Endothelial cell of umbilical vein (primary cell): ENCODE results near the gene ZSCAN2. TPM values are rescaled to one million over a fixed set of nuclear protein-coding genes. Genes with fewer than 3 reads are reported as not detected.

Experiments used
- BruUV-seq: library from RNA; stranded (reverse); fragments of 400-500 nt; replicated peaks from 2 replicates; lab custom pipeline; 2021; lab: Mats Ljungman, UMichigan
- CTCF ChIA-PET: fragments of 300-600, 350-600 bp; sonication (Branson Sonifier 250); formaldehyde crosslinking; loops from one replicate; lab custom pipeline; 2021; ENCODE audit warnings: antibody characterized with exemption, inconsistent platforms; lab: Charles Lee
- POLR2A ChIA-PET: fragments of 300-600, 350-600 bp; sonication (Branson Sonifier 250); formaldehyde crosslinking; loops from one replicate; lab custom pipeline; 2021; ENCODE audit warnings: antibody characterized with exemption, inconsistent platforms; lab: Charles Lee
- DNase-seq: peaks from one replicate; pipeline ENCODE4 v3.0.0-alpha.2; 2011; ENCODE audit warnings: low read depth, low spot score
- FAIRE-seq: peaks from 2 replicates; lab custom pipeline; 2011; peaks lifted over from hg19 to GRCh38; lab: Jason Lieb, UNC
- H2AFZ ChIP-seq: 2 replicates; pipeline ENCODE4 v1.6.0; 2012; ENCODE audit warnings: low read depth, low read length, control low read depth, inconsistent platforms
- H3K27ac ChIP-seq: 2 replicates; pipeline ENCODE4 v1.5.1; 2011; ENCODE audit warnings: low read depth, mild to moderate bottlenecking, control low read depth, low read length, moderate library complexity; ENCODE audit not compliant: insufficient read depth
- H3K27me3 ChIP-seq, 2 experiments: 2 replicates each; pipeline versions ENCODE4 v1.6.0 to v1.6.1; 2011; ENCODE audit warnings: low read length in 2 of 2, mixed read lengths in 1 of 2; ENCODE audit not compliant: control insufficient read depth in 2 of 2, insufficient read depth in 2 of 2
- H3K36me3 ChIP-seq, 2 experiments: 2 replicates in 1 of 2; 3 replicates in 1 of 2; pipeline ENCODE4 v1.5.1; 2011; ENCODE audit warnings: low read length in 2 of 2, mild to moderate bottlenecking in 1 of 2, moderate library complexity in 1 of 2; ENCODE audit not compliant: control insufficient read depth in 2 of 2, insufficient read depth in 2 of 2; ENCODE audit errors: extremely low read depth in 1 of 2
- H3K4me1 ChIP-seq: 3 replicates; pipeline ENCODE4 v1.5.1; 2011; ENCODE audit warnings: mild to moderate bottlenecking, low read length; ENCODE audit not compliant: control insufficient read depth, insufficient read depth; ENCODE audit errors: extremely low read depth
- H3K4me2 ChIP-seq: 2 replicates; pipeline ENCODE4 v1.6.1; 2011; ENCODE audit warnings: low read length, control low read depth, mixed read lengths; ENCODE audit not compliant: insufficient read depth
- H3K4me3 ChIP-seq, 3 experiments: fragments of 200-600 bp in 1 of 3; sonication (generic), shearing (Covaris generic) in 1 of 3; replicated peaks in 1 of 3; 2 replicates each; pipeline ENCODE4 v1.5.1; 2011 to 2016; ENCODE audit warnings: control low read depth in 3 of 3, low read length in 3 of 3, mild to moderate bottlenecking in 2 of 3, inconsistent platforms in 1 of 3, low read depth in 1 of 3, moderate library complexity in 1 of 3; ENCODE audit not compliant: insufficient read depth in 1 of 3
- H3K79me2 ChIP-seq: 2 replicates; pipeline ENCODE4 v1.6.0; 2012; ENCODE audit warnings: low read length, inconsistent platforms; ENCODE audit not compliant: control insufficient read depth, insufficient read depth
- H3K9ac ChIP-seq: replicated peaks from 2 replicates; pipeline ENCODE3; 2011; ENCODE audit warnings: low read length, control low read depth; ENCODE audit not compliant: insufficient read depth; ENCODE audit errors: extremely low read depth
- H3K9me1 ChIP-seq: replicated peaks from 3 replicates; pipeline ENCODE4 v1.6.0; 2011; ENCODE audit warnings: mild to moderate bottlenecking, low read length; ENCODE audit not compliant: control insufficient read depth, insufficient read depth; ENCODE audit errors: extremely low read depth
- H3K9me3 ChIP-seq: replicated peaks from 2 replicates; pipeline ENCODE4 v1.5.1; 2012; ENCODE audit warnings: low read length, inconsistent platforms; ENCODE audit not compliant: control insufficient read depth, insufficient read depth
- H4K20me1 ChIP-seq: replicated peaks from 2 replicates; pipeline ENCODE3; 2011; ENCODE audit warnings: mild to moderate bottlenecking, low read length; ENCODE audit not compliant: control insufficient read depth, insufficient read depth; ENCODE audit errors: extremely low read depth
- CTCF ChIP-seq, 2 donors: IDR thresholded peaks; 1 replicate in 1 of 2; 2 replicates in 1 of 2; pipeline ENCODE4 v1.5.1; 2011; ENCODE audit warnings: low read length in 2 of 2, mild to moderate bottlenecking in 2 of 2, moderate library complexity in 2 of 2, control low read depth in 1 of 2, inconsistent platforms in 1 of 2, low read depth in 1 of 2; ENCODE audit not compliant: insufficient read depth in 1 of 2; ENCODE audit errors: extremely low read depth in 1 of 2
- EZH2 ChIP-seq: IDR thresholded peaks from 2 replicates; pipeline ENCODE4 v1.6.1; 2012; ENCODE audit warnings: borderline replicate concordance, low read depth, mild to moderate bottlenecking, moderate library complexity, low read length, inconsistent platforms; ENCODE audit not compliant: severe bottlenecking
- FOS ChIP-seq: IDR thresholded peaks from 2 replicates; pipeline ENCODE4 v1.6.1; 2011; ENCODE audit warnings: mild to moderate bottlenecking, low read length, moderate library complexity, borderline replicate concordance; ENCODE audit not compliant: insufficient read depth
- GATA2 ChIP-seq: IDR thresholded peaks from 2 replicates; pipeline ENCODE4 v1.7.0; 2011; ENCODE audit warnings: low read depth, mild to moderate bottlenecking, moderate library complexity, mixed read lengths, low read length; ENCODE audit not compliant: insufficient read length, insufficient read depth
- JUN ChIP-seq: IDR thresholded peaks from 2 replicates; pipeline ENCODE4 v1.6.1; 2011; ENCODE audit warnings: borderline replicate concordance, low read depth; ENCODE audit not compliant: insufficient read length, insufficient read depth
- MAX ChIP-seq: IDR thresholded peaks from 2 replicates; pipeline ENCODE4 v1.6.1; 2011; ENCODE audit not compliant: insufficient read depth, insufficient read length
- MYC ChIP-seq: IDR thresholded peaks from one replicate; pipeline ENCODE4 v1.6.1; 2011; ENCODE audit warnings: mild to moderate bottlenecking, low read depth, low read length
- POLR2A ChIP-seq: IDR thresholded peaks from 2 replicates; pipeline ENCODE4 v1.6.1; 2012; ENCODE audit warnings: low read depth, mild to moderate bottlenecking, control low read depth, low read length
- POLR2AphosphoS5 ChIP-seq: IDR thresholded peaks from 2 replicates; pipeline ENCODE4 v1.6.1; 2012; ENCODE audit warnings: low read depth, mild to moderate bottlenecking, control low read depth, low read length, moderate library complexity; ENCODE audit not compliant: insufficient read depth
- dilution Hi-C: fragments of 300-500 bp; cut with MboI; formaldehyde crosslinking; loops from one replicate; pipeline ENCODE4 v1.15.0; 2019; ENCODE audit warnings: low sequenced_read_pairs; ENCODE audit not compliant: extremely low pct_ligation_motif_present
- intact Hi-C: fragments of 100-400 bp; cut with micrococcal nuclease; formaldehyde crosslinking; loops from one replicate; pipeline ENCODE4 v1.10.0; 2022
- polyA plus RNA-seq, 4 experiments: library from polyadenylated mRNA; depleted of rRNA in 3 of 4; stranded (reverse) in 3 of 4; unstranded in 1 of 4; fragments of >200 nt; gene quantifications; 2 replicates each; pipeline versions ENCODE4 v1.2.1 to v1.2.3, GENCODE V29; 2011 to 2012; ENCODE audit warnings: missing spikeins in 1 of 4
- total RNA-seq: library from RNA; stranded (reverse); gene quantifications from 2 replicates; pipeline ENCODE4 v1.2.3, GENCODE V29; 2021

Gene ZSCAN2
- total and polyA plus RNA-seq, 2 donors (not counting 3 experiments of a cell fraction or from before 2014, with no cell fraction given): 12.9 to 13.5 TPM

GRCh38 chr15:84645997-84646396, 45.2 kb downstream of the ZSCAN2 start:
- H4K20me1 ChIP-seq: no peaks in the 10 kb centered on the region
- H2AFZ ChIP-seq: no peak overlapping the region
- ChIA-PET POLR2A (no interaction called here), CTCF (interaction anchor here (1.3 kb wide), 1 partner anchor 13 kb away, joined by 3 read pairs; no protein-coding TSS in a partner anchor)
- H3K4me3 ChIP-seq: no peak overlapping the region
- no peak overlapping the region for H3K27ac ChIP-seq
- no peak overlapping the region for H3K9ac ChIP-seq
- no peaks in the 10 kb centered on the region for H3K4me1 ChIP-seq
- peaks cover 2% of the 10 kb centered on the region for H3K79me2 ChIP-seq
- no peak for FAIRE-seq
- BruUV-seq: no TSS peak
- H3K36me3 ChIP-seq: peaks cover 24 to 43% of the 10 kb centered on the region in 2 experiments
- intact Hi-C loops: no loop called here
- no peaks in the 10 kb centered on the region for H3K9me1 ChIP-seq
- no peak for TF ChIP-seq JUN
- no peak for TF ChIP-seq POLR2A
- TF ChIP-seq POLR2AphosphoS5: no peak
- TF ChIP-seq CTCF (IDR thresholded peaks at IDR 0.05; ENCODE audit: extremely low read depth in 1 of 2, insufficient read depth in 1 of 2, low read depth in 1 of 2, low read length in 2 of 2): no peak
- TF ChIP-seq FOS: no peak
- TF ChIP-seq EZH2: no peak
- TF ChIP-seq MAX: no peak
- TF ChIP-seq GATA2: no peak
- TF ChIP-seq MYC: no peak
- dilution Hi-C loops: no loop called here
- no peak overlapping the region for H3K4me2 ChIP-seq
- no peaks in the 10 kb centered on the region for H3K9me3 ChIP-seq
- DNase-seq: no peak
- no peaks in the 10 kb centered on the region for H3K27me3 ChIP-seq
